HG02759 (cell line): ENCODE results near the gene NMT1.

ENCODE experiments used
- ATAC-seq: cut with Tn5 transposase; IDR thresholded peaks from one replicate; pipeline ENCODE4 v1.9.1; 2021; ENCODE audit warnings: mild to moderate bottlenecking, moderate library complexity; ENCODE audit not compliant: unreplicated experiment

NMT1 gene

DNA sequence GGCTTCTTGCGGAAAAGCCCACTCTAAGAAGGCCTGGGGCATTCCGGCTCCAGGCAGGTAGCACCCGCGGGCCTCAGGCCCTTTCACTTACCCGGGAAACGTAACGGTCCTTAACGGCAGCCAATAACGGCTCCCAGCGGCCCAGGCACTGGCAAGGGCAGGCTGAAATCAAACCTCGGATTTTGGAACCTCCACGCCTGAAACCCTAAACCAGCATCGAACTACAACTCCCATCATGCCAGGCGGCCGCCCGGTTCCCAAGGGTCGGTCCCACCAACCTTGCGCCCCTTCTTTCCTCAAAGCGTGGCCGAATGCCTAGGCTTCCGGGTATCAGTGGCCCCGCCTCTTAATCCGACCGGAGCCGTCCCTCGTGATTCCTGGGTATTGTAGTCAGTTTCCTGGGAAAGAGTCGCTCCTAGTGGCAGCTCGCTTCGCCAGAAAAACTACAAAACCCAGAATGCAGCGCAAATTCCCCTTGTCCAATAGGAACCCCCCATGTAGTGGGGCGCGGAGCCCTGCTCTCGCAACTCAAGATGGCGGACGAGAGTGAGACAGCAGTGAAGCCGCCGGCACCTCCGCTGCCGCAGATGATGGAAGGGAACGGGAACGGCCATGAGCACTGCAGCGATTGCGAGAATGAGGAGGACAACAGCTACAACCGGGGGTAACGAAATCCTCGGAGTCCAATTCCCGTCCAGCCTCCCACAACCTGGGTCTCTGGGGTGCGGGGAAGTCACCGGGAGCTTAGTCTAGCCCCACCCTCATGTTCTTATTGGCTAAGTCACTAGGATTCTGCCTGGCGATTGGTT, at the start of gene NMT1:
NMT1 (plus strand) TSS at position 521 of the 809 bp plus-strand sequence; CDS start at position 534, 13 bp downstream.
- peak; percentile 89 for ATAC-seq

DNA sequence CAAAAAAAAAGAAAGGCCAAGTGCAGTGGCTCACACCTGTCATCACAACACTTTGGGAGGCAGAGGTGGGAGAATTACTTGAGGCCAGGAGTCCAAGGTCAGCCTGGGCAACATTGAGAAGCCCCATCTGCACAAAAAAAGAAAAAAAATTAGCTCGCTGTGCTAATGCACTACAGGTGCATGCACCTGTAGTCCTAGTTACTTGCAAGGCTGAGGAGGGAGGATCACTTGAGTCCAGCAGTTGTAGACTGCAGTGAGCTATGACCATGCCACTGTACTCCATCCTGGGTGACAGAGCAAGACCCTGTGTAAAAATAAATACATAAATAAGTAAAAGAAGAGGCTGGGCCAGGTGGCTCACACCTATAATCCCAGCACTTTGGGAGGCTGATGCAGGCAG, 49.4 kb upstream of the NMT1 start:
- ATAC-seq, result no peak

DNA sequence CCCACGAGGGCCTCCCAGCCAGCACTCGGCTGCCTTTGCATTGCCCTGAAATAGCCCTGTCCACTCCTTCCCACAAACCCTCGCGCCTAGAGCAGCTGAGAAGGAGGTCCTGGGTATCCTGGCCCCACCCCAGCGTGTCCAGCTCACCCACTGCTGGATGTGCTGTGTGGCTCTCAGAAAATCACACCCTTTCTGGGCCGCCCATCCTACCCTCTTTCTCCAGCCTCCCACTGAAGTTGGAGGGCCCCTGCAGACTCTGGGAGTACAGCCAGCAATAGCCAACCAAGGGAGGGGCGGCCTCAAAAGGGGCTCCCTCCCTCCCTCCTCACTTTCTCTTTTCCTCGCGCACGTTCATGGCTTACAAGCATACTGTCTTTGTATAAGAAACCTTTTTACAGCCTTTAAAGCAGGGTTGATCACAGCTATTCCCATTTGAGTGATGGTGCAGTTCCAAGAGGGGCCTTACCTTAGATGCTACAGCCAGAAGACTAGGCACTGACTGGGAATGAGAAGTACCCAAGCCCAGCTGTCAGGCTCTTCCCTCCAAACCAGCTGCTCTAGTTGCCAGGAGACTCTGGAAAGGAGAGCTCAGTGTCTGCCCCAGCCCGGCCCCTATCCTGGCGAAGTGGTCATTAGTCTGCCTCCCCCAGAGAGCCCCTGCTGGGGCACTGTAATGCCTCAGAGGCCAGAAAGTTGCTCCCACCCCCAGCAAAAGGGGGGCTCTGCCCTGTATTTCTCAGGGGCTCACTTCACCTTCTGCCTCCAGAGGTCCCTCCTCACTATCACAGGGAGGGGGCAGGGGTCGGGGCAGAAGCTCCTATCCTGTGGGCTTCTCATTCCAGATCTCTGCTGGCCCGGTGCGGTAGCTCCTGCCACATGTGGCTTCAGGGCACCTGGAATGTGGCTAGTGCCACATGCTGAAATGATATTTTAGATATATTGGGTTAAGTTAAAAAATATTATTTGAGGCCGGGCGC, 47.8 kb upstream of the NMT1 start:
- ATAC-seq, result no peak

DNA sequence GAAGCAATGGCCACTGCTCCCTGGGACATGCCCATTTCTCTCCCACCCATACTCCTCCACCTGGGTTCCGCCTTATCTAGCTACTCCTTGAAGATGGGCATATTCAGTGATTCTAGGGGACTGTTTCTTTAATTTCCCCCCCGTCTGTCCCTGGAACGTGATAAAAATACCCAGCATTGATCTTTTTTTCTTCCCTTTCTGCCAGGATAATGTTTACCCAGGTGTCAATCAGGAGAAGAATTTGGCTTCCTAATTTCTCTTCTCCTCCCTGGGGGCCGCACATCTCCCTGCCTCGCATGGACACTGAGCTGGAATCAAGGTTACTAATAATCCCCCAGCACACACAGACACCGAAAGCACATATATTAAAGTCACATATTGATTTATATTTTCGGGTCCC, 44.9 kb upstream of the NMT1 start:
- ATAC-seq, result no peak

DNA sequence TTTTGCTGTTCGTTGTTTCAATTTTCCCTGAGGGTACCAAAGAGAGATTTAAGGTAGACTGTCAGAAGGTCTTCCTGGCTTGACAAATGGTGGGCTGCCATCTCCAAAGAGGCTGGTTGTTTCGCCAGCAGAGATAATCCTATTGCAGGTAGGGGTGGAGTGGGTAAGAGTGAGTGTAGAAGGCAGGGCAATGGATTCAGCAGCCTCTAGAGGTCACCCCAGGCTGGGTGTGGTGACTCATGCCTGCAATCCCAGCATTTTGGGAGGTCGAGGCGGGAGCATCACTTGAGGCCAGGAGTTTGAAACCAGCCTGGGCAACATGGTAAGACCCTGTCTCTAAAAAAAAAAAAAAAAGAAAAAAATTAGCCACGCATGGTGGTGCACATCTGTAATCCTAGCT, 44.3 kb upstream of the NMT1 start:
- ATAC-seq, result no peak

DNA sequence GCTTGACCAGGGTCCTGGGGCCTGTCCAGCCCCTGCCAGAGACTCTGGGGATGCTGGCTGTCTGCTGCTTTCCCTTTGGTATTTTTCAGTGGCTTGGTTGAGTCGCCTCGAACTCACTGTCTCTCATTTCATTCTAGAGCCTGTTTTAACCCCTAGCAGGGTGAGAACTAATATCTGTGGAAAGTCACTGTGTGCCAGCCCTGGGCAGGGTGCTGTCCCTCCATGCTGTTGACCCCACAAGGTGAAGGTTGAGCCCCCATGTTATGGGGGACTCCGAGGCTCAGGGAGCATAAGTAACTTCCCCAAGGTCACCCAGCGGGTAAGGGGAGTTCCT, 42.6 kb upstream of the NMT1 start:
- ATAC-seq, result no peak

DNA sequence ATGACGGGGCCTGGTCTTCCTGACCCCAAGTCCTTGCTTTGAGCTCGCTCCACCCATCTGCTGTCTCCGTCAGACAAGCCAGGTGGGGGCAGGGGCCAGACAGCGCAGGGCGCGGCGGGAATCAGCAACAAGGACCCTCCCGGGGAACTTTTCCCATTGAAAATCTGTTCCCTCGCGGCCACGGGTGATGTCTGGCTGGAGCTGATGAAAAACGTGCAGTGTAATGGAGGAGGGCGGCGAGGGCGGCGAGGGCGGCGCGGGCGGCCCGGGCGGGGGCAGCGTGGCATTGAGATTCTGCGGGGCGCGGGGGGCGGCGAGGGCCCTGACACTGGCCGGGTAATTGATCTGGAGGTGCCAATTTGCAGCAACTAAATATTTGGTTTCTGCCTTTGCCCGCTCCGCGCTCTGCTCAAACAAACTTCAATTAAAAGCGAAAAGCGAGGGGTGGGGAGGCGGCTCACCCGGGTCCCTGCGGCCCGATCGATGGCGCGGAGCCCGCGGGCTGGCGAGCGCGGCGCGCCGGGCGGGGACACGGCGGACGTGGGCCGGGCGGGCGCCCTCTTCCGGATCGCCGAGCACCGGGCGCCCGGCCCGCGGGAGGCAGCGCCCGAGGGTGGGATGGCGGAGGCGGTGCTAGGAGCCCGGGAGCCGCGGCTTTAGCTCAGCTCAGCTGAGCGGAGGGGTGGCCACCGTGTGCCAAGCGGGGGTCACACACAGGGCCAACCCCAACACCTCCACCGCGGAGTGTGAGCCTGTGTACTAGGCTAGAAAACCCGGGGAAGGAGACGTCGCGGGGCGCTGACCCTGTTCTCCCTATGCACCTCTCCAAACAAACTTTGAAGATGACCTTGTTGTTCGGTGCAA, 42.0 kb upstream of the NMT1 start:
- peak; percentile 44 for ATAC-seq

DNA sequence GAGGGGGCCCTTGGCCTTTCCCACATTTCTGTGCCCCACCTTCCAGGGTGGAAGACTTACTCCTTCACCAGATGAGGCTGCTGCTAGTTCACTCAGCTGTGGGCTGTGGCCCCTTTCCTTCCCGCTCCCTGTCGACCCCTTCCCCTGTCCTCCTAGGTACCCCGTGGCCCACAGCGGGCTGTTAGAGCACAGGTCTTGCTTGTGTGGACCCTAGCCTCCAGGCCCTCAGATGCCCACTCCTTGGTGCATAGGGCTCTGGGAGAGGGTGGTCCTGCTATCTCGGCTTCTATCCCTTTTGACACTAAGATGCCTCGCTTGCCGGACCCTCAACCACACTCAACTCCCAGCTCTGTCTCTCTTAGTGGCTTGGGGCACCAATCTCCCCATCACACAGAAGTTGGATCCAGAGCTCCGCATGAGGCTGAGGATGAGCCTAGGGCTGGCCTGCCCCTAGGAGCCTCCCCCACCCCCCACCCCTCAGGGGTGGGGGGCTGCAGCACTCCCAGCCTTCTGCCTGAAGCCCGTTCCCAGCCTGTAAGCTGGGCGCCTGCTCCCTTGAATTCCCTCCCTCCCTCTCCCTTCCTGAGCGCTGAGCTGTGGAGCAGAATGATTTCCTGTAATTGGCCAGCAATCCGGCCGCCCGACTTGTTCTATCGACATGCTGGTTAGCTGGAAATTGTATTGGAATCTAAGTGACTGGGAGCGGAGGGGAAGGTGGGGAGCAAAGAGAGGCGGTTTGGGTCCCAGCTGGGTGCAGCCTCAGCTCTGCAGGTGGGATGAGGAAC, 40.6 kb upstream of the NMT1 start:
- ATAC-seq, result no peak

DNA sequence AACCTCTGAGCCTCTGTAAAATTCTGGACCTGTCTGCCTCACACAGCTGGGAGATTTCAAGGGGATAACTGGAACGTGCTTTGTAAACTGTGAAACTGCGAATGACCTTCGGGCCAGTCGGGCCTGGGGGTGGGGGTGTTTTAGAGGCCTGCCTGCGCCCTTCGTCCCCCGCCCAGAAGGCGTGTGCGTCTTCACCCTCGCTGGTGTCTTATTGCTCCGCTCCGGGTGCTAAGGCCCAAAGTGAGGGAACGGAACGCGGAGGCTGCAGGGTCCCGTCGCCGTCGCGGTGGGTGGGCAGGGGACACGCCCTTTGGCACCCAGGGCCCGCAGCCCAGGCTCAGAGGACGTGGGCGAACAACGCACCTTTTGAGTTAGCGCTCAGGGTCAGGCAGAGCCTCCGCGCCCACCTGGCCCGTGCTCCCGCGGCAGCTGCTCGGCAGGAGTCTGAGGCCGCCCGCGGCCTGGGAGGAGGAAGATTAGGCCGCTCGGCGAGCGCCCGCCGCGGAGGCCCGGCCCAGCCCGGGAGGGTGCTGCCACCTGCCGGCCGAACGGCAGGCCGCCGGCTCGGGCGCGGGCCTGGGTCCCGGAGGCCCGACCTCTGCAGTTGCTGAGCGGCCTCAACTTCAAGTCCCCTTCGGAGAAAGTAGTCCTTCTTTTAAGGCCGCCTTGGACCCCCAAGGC, 39.4 kb upstream of the NMT1 start:
- peak; percentile 62 for ATAC-seq

DNA sequence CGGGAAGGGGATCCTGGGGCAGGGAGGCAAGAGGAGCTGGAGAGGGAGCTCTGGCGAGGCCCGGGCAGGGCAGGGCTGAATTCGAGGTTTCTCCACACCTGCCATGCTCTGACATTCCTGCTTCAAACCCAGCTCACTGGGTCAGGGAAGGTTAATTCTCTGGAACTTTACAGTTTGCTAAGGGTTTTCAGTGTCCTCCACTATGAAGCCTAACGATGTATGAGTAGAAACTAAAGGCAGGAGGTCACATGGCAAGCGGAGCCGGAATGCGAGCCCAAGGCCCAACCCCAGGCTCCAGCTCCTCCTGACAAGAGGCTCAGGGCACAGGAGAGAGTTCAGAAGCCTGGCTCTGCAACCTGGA, 38.8 kb upstream of the NMT1 start:
- ATAC-seq, result no peak

DNA sequence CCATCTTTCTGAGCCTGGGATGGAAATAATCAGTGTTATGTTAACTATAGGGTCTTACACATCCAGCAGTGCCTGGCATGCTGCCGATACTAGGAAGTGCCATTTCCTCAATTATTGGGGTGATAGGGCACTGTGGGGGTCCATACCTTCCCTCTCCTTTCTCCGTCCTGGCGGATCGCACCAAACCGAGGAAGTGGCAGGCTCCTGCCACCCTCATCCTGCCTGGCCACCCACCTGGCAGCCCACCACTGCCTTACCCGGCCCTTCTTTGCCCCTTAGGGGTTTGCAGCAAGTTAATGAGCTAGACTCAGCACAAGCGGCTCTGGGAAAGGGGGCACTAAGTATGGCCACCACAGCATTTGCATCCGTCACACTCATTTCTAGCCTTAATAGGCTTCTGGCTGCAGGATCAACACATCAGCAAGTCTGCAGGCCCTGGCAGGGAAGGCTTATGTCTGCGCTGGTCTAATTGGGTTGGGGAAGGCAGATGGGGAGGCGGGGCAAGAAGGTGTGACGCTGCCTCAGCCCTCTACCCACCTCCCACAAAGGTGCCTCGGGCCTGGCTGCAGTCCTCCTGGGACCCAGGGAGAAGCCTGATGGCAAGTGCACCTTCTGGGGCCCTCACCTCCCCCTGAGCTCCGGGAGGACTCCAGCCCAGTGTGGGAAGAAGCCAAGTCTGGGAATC, 38.3 kb upstream of the NMT1 start:
- ATAC-seq, result no peak

DNA sequence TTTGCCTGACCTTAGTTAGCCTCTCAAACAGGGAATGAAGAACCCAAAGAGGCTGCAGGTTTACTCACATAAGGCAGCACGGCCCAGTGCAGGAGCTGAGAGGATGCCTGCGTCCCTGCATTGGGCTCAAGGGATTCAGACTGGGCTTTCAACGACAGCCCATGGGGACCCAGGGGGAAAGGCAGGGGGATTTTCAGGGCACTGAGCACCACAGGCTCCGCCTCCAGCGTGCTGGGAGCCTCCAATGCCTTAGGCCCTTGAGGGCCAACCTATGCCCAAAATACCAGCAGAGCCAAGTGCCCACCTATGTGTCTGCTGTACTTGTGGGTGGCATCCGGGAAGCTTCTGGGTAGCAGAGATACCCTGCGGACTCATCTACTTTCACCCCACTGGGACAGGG, 32.0 kb upstream of the NMT1 start:
- no peak for ATAC-seq

DNA sequence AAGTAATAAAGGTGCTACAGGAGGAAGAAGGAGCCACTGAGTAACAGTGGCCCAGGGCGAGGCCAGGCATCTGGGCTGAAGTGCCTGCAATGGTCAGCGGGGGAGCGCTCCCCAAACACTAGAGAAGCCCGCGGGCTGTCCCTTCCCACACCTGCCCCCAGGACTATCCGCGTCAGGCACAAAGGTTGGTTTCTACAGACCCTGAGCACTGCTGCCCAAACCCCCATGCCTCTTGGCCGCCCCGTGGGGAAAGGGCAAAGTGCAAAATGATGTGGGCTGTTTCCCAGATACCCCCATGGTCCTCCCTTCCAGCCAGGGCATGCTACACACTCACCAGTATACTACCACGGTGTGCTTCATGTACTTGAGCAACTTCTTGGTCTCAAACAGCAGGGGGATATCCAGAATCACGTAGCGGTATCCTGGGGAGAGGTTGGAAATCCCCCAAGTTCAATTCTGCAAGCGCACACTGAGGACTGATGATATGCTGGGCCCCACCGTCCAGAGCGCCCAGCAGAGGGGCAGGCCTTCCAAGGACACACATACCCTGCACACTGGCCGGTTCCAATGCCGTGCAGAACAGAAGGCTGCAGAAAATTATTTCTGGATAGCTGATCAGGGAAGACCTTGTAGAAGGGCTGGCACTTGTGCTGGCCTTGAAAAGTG, 31.2 kb upstream of the NMT1 start:
- no peak for ATAC-seq

DNA sequence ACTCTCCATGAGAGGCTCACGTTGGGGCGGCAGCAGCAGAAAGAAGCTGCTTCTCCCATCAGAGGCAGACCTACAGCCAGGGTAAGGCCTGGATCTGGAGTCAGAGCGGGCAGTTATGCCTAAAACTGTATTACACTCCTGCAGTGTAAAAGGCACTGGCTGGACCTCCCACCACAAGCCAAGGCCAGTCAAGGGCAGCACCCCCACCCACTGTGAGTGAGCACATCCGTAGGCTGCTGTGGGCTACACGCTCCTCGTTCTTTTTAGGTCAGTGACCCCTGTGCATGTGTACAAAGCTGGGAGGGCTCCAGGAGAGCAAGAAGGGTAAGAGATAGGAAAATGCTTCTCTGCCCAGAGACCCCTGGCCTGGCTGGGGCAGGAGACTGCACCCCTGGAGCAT, 30.4 kb upstream of the NMT1 start:
- no peak for ATAC-seq

DNA sequence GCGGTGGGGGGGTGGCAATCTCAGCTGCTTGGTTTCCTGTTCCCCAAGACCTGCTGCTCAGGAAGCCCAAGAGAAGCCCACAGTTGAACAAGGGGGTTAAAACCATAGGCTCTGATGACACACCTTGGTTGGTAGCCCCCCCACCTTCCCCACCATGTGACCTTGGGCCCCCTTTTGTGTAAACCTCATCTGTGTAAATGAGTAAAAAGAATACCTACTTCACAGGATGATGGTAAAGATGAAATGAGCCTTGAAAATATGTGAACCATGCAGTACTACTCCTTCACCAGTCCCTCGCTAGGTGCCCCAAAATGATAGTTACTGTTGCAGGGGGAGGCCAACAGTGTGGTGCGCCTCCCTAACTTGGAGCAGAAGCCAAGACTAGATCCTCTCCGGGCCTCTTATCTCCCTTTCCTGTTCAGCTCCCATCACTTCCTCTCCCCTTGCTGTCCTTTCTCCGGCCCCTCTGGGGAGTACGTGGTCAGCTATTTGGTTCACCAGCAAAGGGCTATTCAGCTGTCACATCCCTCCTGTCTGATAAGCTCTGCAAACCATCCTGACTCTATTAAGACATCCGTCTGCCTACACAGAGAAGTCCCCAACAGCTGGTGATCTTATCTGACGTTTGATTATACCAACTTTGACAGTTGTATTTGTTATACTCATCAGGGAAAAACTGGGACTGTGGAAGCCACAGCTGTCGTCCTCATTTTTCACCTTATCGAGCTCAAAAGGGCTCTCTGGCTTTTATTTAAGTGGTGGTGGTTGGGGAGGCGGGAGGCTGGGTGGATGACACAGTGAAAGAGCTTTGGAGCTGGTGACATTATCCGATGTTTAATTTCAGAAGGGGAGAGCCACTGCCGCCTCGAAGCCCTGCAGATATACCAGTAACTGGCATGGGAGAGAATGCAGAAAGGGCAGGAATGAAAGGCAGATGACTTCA, 29.6 kb upstream of the NMT1 start:
- no peak for ATAC-seq

DNA sequence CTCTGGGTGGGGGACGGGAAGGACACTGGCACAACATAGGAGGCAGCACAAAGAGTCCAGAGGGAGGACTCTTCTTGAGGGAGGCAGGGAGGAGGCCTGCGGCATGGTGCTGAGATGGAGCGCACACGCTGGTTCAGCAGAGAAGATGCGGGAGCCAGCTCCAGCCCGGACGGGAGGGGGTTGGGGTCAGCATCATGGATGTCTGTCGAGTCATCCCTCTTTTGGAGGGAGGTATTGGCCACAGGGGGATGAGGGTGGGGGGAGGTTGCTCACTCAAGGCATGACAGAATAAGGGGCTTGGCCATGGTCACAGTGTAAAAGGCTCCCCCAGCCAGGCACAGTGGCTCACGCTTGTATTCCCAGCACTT, 29.0 kb upstream of the NMT1 start:
- ATAC-seq, result no peak

DNA sequence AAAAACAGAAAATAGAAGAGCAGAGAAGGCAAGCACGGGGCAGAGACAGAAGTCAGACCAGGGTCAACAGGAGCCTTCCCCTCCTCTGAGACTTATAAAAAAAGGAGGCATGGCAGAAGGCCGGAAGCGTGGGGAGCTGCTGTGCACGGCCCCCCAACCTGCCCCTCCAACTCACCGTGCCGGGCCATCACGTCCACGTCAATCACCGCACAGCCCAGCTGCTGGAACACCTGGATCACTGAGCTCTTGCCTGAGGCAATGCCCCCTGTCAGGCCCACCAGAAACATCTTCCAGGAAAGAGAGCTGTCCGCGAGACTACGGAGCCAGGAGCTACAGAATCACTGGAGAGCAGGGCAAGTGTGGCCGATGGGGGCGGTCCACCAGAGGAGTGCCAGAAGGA, 26.5 kb upstream of the NMT1 start:
- ATAC-seq, result no peak

DNA sequence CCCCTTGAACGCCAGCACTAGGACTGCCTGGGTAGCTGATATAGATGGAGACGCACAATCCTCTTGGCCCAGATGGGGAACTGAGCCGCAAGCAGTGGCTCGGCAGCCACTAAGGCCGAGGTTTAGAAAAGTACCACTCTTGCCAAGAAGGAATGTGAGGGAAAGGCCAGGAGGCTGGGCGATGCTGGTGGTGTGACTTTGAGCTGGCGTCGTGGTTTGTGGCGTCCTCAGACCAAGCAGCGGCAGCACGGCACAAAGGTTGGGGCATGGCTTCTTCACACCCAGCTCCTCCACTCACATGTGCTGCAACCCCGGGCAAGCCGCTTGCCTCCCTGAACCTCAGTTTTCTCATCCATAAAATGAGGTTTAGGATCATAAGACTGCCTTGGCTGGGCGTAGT, 25.3 kb upstream of the NMT1 start:
- no peak for ATAC-seq
